HEK293 (cell line): ENCODE measurements around the gene MTA3.
"Not testable (repeated sequence)": the region's sequence is repeated elsewhere in the genome, so short reads cannot be mapped to it uniquely, and the experiment has no call there.

ENCODE experiments used
- CTCF ChIA-PET: fragments of 350-600 bp; formaldehyde crosslinking; extraction: SDS; loops from one replicate; lab custom pipeline; 2021; ENCODE audit warnings: antibody characterized with exemption; lab: Yijun Ruan, JAX
- POLR2A ChIA-PET: fragments of 300-600 bp; formaldehyde crosslinking; extraction: SDS; loops from one replicate; lab custom pipeline; 2020; ENCODE audit warnings: antibody characterized with exemption, inconsistent platforms; lab: Yijun Ruan, JAX
- H3K27ac ChIP-seq: fragments of 200-500 bp; sonication (Bioruptor generic); 2 replicates; pipeline ENCODE4 v1.5.1; 2014; ENCODE audit warnings: low read depth, low read length, control low read depth, inconsistent platforms; ENCODE audit errors: extremely low read depth
- H3K36me3 ChIP-seq, 2 experiments: fragments of 200-500 bp in 1 of 2; sonication (Bioruptor generic) in 1 of 2; 1 replicate in 1 of 2; 2 replicates in 1 of 2; pipeline ENCODE4 v1.5.1; 2014 to 2017; ENCODE audit warnings: inconsistent platforms in 2 of 2, low read length in 2 of 2; ENCODE audit not compliant: control insufficient read depth in 2 of 2, insufficient read depth in 1 of 2
- H3K4me1 ChIP-seq: fragments of 200-500 bp; sonication (Bioruptor generic); 2 replicates; pipeline ENCODE4 v1.5.1; 2014; ENCODE audit warnings: mild to moderate bottlenecking, low read length, inconsistent platforms; ENCODE audit not compliant: control insufficient read depth, insufficient read depth
- H3K4me3 ChIP-seq: 2 replicates; pipeline ENCODE4 v1.5.1; 2011; ENCODE audit warnings: low read depth, mild to moderate bottlenecking, control low read depth, low read length, moderate library complexity
- H3K9me3 ChIP-seq: fragments of 200-500 bp; sonication (Bioruptor generic); 2 replicates; pipeline ENCODE4 v1.5.1; 2014; ENCODE audit warnings: low read depth, low read length, inconsistent platforms; ENCODE audit not compliant: control insufficient read depth, insufficient read depth
- BCL6B ChIP-seq: fragments of 450-650 bp; formaldehyde crosslinking; IDR thresholded peaks from 2 replicates; pipeline ENCODE4 v1.5.1; 2017; ENCODE audit warnings: missing biosample characterization, missing genetic modification characterization
- KLF7 ChIP-seq: fragments of 450-650 bp; formaldehyde crosslinking; IDR thresholded peaks from 2 replicates; pipeline ENCODE4 v1.5.1; 2016; ENCODE audit warnings: missing biosample characterization, missing genetic modification characterization, borderline replicate concordance
- PRDM2 ChIP-seq: fragments of 450-650 bp; formaldehyde crosslinking; IDR thresholded peaks from 2 replicates; pipeline ENCODE4 v1.5.1; 2016; ENCODE audit warnings: missing biosample characterization, missing genetic modification characterization, borderline replicate concordance
- PRDM6 ChIP-seq: fragments of 450-650 bp; formaldehyde crosslinking; IDR thresholded peaks from 2 replicates; pipeline ENCODE4 v1.5.1; 2017; ENCODE audit warnings: missing biosample characterization, missing genetic modification characterization
- ZBTB26 ChIP-seq: fragments of 450-650 bp; formaldehyde crosslinking; optimal IDR thresholded peaks from 2 replicates; pipeline ENCODE3; 2016; ENCODE audit warnings: missing biosample characterization, mild to moderate bottlenecking, missing genetic modification characterization
- ZNF132 ChIP-seq: fragments of 450-650 bp; formaldehyde crosslinking; IDR thresholded peaks from 2 replicates; pipeline ENCODE4 v1.5.1; 2017; ENCODE audit warnings: missing biosample characterization, missing genetic modification characterization, borderline replicate concordance
- ZNF140 ChIP-seq: fragments of 450-650 bp; formaldehyde crosslinking; IDR thresholded peaks from 2 replicates; pipeline ENCODE4 v1.5.1; 2016; ENCODE audit warnings: missing biosample characterization, missing genetic modification characterization
- ZNF148 ChIP-seq: fragments of 450-650 bp; formaldehyde crosslinking; IDR thresholded peaks from 2 replicates; pipeline ENCODE4 v1.5.0; 2017; ENCODE audit warnings: missing biosample characterization, missing genetic modification characterization, borderline replicate concordance
- ZNF19 ChIP-seq: fragments of 450-650 bp; formaldehyde crosslinking; IDR thresholded peaks from 2 replicates; pipeline ENCODE4; 2016; ENCODE audit warnings: missing biosample characterization, missing genetic modification characterization, low read depth
- ZNF223 ChIP-seq: fragments of 450-650 bp; formaldehyde crosslinking; IDR thresholded peaks from 2 replicates; pipeline ENCODE4 v1.5.1; 2016; ENCODE audit warnings: missing biosample characterization, missing genetic modification characterization
- ZNF292 ChIP-seq: fragments of 450-650 bp; formaldehyde crosslinking; IDR thresholded peaks from 2 replicates; pipeline ENCODE4 v1.5.1; 2016; ENCODE audit warnings: low read depth, missing biosample characterization, missing genetic modification characterization, borderline replicate concordance
- ZNF302 ChIP-seq: fragments of 450-650 bp; formaldehyde crosslinking; IDR thresholded peaks from 2 replicates; pipeline ENCODE4 v1.5.1; 2016; ENCODE audit warnings: missing biosample characterization, missing genetic modification characterization, low read depth
- ZNF341 ChIP-seq: fragments of 450-650 bp; formaldehyde crosslinking; IDR thresholded peaks from 2 replicates; pipeline ENCODE4; 2016; ENCODE audit warnings: low read depth, missing biosample characterization, missing genetic modification characterization
- ZNF391 ChIP-seq: fragments of 450-650 bp; formaldehyde crosslinking; IDR thresholded peaks from 2 replicates; pipeline ENCODE4 v1.5.1; 2016; ENCODE audit warnings: low read depth, missing biosample characterization, missing genetic modification characterization, borderline replicate concordance
- ZNF621 ChIP-seq: fragments of 450-650 bp; formaldehyde crosslinking; IDR thresholded peaks from 2 replicates; pipeline ENCODE4 v1.5.1; 2017; ENCODE audit warnings: missing biosample characterization, missing genetic modification characterization
- ZNF654 ChIP-seq: fragments of 450-650 bp; formaldehyde crosslinking; IDR thresholded peaks from 2 replicates; pipeline ENCODE4 v1.5.1; 2016; ENCODE audit warnings: low read depth, missing biosample characterization, missing genetic modification characterization

Gene MTA3

GRCh38 chr2:42724886-42725285 is 156.5 kb downstream of the MTA3 start (continued):
- no peak for TF ChIP-seq BCL6B
- TF ChIP-seq ZNF292, result no peak
- TF ChIP-seq, all 188 proteins: peak for 0

GRCh38 chr2:42725657-42726056 is 157.2 kb downstream of the MTA3 start:
- Histone ChIP-seq H3K4me1 (no peaks in the 10 kb centered on the region), H3K9me3 (no peaks in the 10 kb centered on the region), H3K27ac (no peak overlapping the region), H3K36me3 (peaks cover 0 to 16% of the 10 kb centered on the region in 2 experiments; a peak in 2 of 3 replicates), H3K4me3 (no peak overlapping the region)
- CTCF ChIA-PET, result no interaction called here
- POLR2A ChIA-PET, result no interaction called here
- no peak for TF ChIP-seq ZNF654 (tag by site-specific recombination)
- no peak for TF ChIP-seq ZNF140 (tag by site-specific recombination)
- no peak for TF ChIP-seq KLF7 (tag by site-specific recombination)
- no peak for TF ChIP-seq ZNF223 (tag by site-specific recombination)
- no peak for TF ChIP-seq ZNF148 (tag by site-specific recombination)

GRCh38 chr2:42726680-42727079 is 158.2 kb downstream of the MTA3 start:
- Histone ChIP-seq H3K36me3 (peaks cover 0 to 16% of the 10 kb centered on the region in 2 experiments; a peak in 2 of 3 replicates), H3K27ac (no peak overlapping the region), H3K9me3 (no peaks in the 10 kb centered on the region), H3K4me1 (no peaks in the 10 kb centered on the region), H3K4me3 (no peak overlapping the region)
- POLR2A ChIA-PET, result no interaction called here
- TF ChIP-seq ZNF341, result no peak
- TF ChIP-seq PRDM2 (tag by site-specific recombination), result no peak
- TF ChIP-seq ZNF132 (tag by site-specific recombination), result no peak
- TF ChIP-seq ZNF391, result no peak
- TF ChIP-seq ZNF19 (tag by site-specific recombination), result no peak
- no peak for TF ChIP-seq ZNF302 (tag by site-specific recombination)
- no peak for TF ChIP-seq PRDM6
- TF ChIP-seq ZNF621, result no peak
- no peak for TF ChIP-seq ZBTB26 (tag by site-specific recombination)
- CTCF ChIA-PET, result interaction anchor here (0.7 kb wide), 1 partner anchor 8 kb away, joined by 4 read pairs; no protein-coding TSS in a partner anchor

- H3K4me1 ChIP-seq, H3K27ac ChIP-seq, H3K36me3 ChIP-seq, H3K4me3 ChIP-seq, H3K9me3 ChIP-seq, POLR2A ChIA-PET: not testable (repeated sequence)
- CTCF ChIA-PET, result interaction anchor here (0.6 kb wide), 1 partner anchor 213 kb away, joined by 4 read pairs; no protein-coding TSS in a partner anchor
These were observed 162.9 kb downstream of the MTA3 start for GRCh38 chr2:42731316-42731715.
